ENCODE measurements around the gene TMEM135. TPM values are rescaled to one million over a fixed set of nuclear protein-coding genes. Genes with fewer than 3 reads are reported as not detected.
A peak's percentile ranks its signal among the peaks of the same experiment; 100 is the strongest.

Gene TMEM135
- total RNA-seq, 1 donor = 35.8 TPM

DNA sequence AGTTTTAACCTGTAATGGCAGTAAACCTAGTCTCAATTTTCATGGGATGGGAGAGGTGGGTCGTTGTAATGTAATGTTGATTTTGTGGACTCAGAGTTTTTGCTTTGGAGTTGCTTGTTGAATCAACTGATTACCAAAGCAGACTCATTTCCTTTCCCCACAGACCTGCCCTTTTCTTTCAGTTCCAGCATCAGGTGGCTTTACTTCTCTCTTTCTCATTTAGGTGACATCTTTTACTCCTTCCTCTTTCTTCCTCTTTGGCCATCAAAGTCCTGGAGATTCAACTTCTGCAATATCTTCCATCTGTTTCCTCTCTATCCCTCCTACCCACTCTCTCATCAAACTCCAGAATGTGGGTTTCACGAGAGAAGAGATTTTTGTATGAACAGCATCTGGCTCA lies 313.9 kb downstream of the TMEM135 start:
- no peak overlapping the region for H2AFZ ChIP-seq (ENCODE audit: low read length)
- H3K4me3 ChIP-seq (ENCODE audit: insufficient read depth, low read length) = no peak overlapping the region

DNA sequence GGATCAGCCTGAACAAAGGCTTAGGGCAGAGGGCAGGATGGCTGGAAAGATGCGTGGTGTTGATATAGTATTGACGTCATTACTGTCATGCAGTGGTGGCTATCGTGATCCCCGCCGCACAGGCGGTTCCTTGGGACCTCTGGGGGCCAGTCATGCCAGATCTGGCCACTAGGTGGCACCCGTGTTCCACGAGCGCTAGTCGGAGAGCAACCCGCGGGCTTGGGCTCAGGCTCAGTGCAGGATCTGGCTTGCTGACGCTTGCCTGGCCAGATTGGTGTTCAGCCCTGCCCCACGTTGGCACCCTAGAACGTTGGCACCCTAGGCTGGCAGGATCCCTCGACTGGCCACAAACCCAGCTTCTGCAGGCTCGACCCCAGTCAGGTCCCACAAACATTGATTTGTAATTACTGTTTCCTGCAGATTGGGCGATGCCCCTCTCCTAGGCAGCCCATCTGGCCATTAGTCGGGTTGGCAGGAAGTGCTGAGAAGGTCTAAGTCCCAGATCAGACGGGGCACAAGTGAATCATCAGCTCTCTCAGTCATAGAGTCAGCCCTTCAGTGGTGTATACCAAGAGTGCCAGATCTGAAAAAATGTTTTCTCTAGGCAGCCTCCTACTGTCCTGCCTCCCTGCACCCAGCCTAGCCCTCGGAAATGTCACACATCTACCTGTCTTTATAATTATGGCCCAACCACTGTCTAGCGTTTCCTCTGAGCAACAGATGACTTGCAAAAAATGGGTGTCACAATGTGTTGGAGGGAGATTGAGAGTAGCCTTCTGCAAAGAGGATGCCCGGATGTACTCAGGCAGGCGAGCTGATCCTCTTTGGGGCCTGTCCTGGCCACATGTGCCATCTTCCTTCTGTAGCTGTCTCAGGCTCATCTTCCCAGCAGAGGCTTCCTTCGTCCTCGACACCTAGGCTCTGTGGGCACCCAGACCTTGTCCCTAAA lies 315.3 kb downstream of the TMEM135 start:
- H3K4me2 ChIP-seq (ENCODE audit: insufficient read depth, low read length) = peak overlapping the region; percentile 90
- no peaks in the 10 kb centered on the region for H4K20me1 ChIP-seq (ENCODE audit: insufficient read depth, low read length)
- H3K4me1 ChIP-seq (ENCODE audit: insufficient read depth, low read length) = peaks cover 8% of the 10 kb centered on the region
- H3K36me3 ChIP-seq (ENCODE audit: insufficient read depth, low read length) = no peaks in the 10 kb centered on the region
- no peaks in the 10 kb centered on the region for H3K9me3 ChIP-seq (ENCODE audit: low read depth, low read length)
- no peaks in the 10 kb centered on the region for H3K79me2 ChIP-seq (ENCODE audit: insufficient read depth, low read length)
- DNase-seq (ENCODE audit: insufficient read length, low spot score, missing footprints) = peak; percentile 93
- H3K27ac ChIP-seq (ENCODE audit: low read depth, low read length) = peak overlapping the region; percentile 54
- H2AFZ ChIP-seq (ENCODE audit: low read length) = peak overlapping the region; percentile 88
- H3K27me3 ChIP-seq (ENCODE audit: insufficient read depth, low read length) = no peaks in the 10 kb centered on the region
- H3K4me3 ChIP-seq (ENCODE audit: insufficient read depth, low read length) = peak overlapping the region; percentile 61
- TF ChIP-seq, protein P1, sequence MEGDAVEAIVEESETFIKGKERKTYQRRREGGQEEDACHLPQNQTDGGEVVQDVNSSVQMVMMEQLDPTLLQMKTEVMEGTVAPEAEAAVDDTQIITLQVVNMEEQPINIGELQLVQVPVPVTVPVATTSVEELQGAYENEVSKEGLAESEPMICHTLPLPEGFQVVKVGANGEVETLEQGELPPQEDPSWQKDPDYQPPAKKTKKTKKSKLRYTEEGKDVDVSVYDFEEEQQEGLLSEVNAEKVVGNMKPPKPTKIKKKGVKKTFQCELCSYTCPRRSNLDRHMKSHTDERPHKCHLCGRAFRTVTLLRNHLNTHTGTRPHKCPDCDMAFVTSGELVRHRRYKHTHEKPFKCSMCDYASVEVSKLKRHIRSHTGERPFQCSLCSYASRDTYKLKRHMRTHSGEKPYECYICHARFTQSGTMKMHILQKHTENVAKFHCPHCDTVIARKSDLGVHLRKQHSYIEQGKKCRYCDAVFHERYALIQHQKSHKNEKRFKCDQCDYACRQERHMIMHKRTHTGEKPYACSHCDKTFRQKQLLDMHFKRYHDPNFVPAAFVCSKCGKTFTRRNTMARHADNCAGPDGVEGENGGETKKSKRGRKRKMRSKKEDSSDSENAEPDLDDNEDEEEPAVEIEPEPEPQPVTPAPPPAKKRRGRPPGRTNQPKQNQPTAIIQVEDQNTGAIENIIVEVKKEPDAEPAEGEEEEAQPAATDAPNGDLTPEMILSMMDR (IDR thresholded peaks at IDR 0.05; ENCODE audit: extremely low read depth, low read depth, low read length) = peak; percentile 95

More for the DNA sequence above, 313.9 kb downstream of the TMEM135 start:
- no peaks in the 10 kb centered on the region for H3K79me2 ChIP-seq (ENCODE audit: insufficient read depth, low read length)
- H4K20me1 ChIP-seq (ENCODE audit: insufficient read depth, low read length) = no peaks in the 10 kb centered on the region
- TF ChIP-seq, protein P1 (IDR thresholded peaks at IDR 0.05; ENCODE audit: extremely low read depth, low read depth, low read length) = no peak
- no peak overlapping the region for H3K27ac ChIP-seq (ENCODE audit: low read depth, low read length)
- no peaks in the 10 kb centered on the region for H3K36me3 ChIP-seq (ENCODE audit: insufficient read depth, low read length)
- H3K9me3 ChIP-seq (ENCODE audit: low read depth, low read length) = no peaks in the 10 kb centered on the region
- H3K4me2 ChIP-seq (ENCODE audit: insufficient read depth, low read length) = no peak overlapping the region
- DNase-seq (ENCODE audit: insufficient read length, low spot score, missing footprints) = no peak
- H3K27me3 ChIP-seq (ENCODE audit: insufficient read depth, low read length) = no peaks in the 10 kb centered on the region
- H3K4me1 ChIP-seq (ENCODE audit: insufficient read depth, low read length) = peaks cover 8% of the 10 kb centered on the region

DNA sequence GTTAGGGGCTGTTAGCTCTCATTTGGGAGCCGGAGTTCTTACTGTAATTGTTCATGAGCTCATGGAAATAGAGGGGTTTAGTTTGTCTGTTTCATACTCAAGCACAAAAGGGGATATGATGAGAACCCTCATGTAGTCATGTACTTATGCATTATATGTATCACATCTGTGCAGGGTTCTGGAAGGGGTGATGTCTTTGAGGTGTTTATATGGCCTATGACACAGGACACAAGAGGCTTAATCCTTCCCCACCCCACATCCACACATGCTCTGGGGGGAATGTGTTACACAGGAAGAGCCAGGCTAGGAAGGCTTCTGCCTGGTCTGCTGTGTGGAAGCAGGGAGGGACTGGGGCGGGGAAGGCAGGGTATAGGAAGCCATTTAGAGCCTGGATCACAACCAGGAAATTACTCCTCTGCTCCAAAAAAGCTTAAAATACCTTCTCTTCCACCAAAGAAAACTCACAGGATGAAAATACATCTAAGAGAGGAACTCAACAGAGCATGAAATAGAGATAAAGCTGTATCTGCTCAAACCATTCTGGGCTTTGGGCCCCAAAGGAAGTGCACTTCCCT lies 316.1 kb downstream of the TMEM135 start:
- Histone ChIP-seq H3K4me2 (ENCODE audit: insufficient read depth, low read length) (no peak overlapping the region), H3K9me3 (ENCODE audit: low read depth, low read length) (no peaks in the 10 kb centered on the region), H4K20me1 (ENCODE audit: insufficient read depth, low read length) (no peaks in the 10 kb centered on the region), H3K27me3 (ENCODE audit: insufficient read depth, low read length) (no peaks in the 10 kb centered on the region), H2AFZ (ENCODE audit: low read length) (peak overlapping the region; percentile 7), H3K79me2 (ENCODE audit: insufficient read depth, low read length) (no peaks in the 10 kb centered on the region), H3K27ac (ENCODE audit: low read depth, low read length) (no peak overlapping the region), H3K4me1 (ENCODE audit: insufficient read depth, low read length) (peaks cover 8% of the 10 kb centered on the region), H3K36me3 (ENCODE audit: insufficient read depth, low read length) (no peaks in the 10 kb centered on the region), H3K4me3 (ENCODE audit: insufficient read depth, low read length) (no peak overlapping the region)
- no peak for DNase-seq (ENCODE audit: insufficient read length, low spot score, missing footprints)
- TF ChIP-seq, protein P1 (IDR thresholded peaks at IDR 0.05; ENCODE audit: extremely low read depth, low read depth, low read length) = no peak

DNA sequence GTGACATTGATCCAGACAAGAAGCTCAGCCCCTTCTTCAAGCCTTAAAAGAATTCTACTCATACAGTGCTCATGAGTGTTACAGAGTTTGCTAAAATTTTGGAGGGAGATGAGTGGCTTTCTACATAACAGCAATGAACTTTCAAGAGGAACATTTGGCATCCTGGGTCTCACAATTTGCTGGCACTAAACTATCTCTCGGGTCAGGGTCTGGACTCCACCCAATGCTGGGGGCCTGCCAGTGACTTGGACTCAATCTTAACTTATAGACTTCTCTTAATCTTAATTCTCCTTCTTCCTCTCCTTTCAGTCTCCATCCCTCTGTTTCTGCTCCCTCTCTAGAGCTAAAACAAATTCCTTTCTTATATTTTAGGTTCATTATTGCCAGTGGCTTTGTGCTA lies 317.9 kb downstream of the TMEM135 start:
- TF ChIP-seq, protein P1 (IDR thresholded peaks at IDR 0.05; ENCODE audit: extremely low read depth, low read depth, low read length) = no peak
- no peaks in the 10 kb centered on the region for H3K27me3 ChIP-seq (ENCODE audit: insufficient read depth, low read length)
- no peaks in the 10 kb centered on the region for H4K20me1 ChIP-seq (ENCODE audit: insufficient read depth, low read length)
- peaks cover 8% of the 10 kb centered on the region for H3K4me1 ChIP-seq (ENCODE audit: insufficient read depth, low read length)
- no peak overlapping the region for H2AFZ ChIP-seq (ENCODE audit: low read length)
- no peak overlapping the region for H3K4me2 ChIP-seq (ENCODE audit: insufficient read depth, low read length)
- no peaks in the 10 kb centered on the region for H3K9me3 ChIP-seq (ENCODE audit: low read depth, low read length)
- no peaks in the 10 kb centered on the region for H3K79me2 ChIP-seq (ENCODE audit: insufficient read depth, low read length)
- no peak for DNase-seq (ENCODE audit: insufficient read length, low spot score, missing footprints)
- H3K27ac ChIP-seq (ENCODE audit: low read depth, low read length) = no peak overlapping the region
- no peaks in the 10 kb centered on the region for H3K36me3 ChIP-seq (ENCODE audit: insufficient read depth, low read length)
- H3K4me3 ChIP-seq (ENCODE audit: insufficient read depth, low read length) = no peak overlapping the region

Measured in osteoblast (primary cell).